IgD-negative memory B cell (primary cell): Measurements from ENCODE around the gene COIL. TPM values are rescaled to one million over a fixed set of nuclear protein-coding genes. Genes with fewer than 3 reads are reported as not detected.

Experiments
- H3K27ac Mint-ChIP-seq, 3 donors: one replicate each; pipeline ENCODE4 v1.8.0; 2020 to 2022; ENCODE audit warnings: mild to moderate bottlenecking in 3 of 3, mixed read lengths in 3 of 3, moderate library complexity in 1 of 3
- H3K27me3 Mint-ChIP-seq: one replicate; pipeline ENCODE4 v1.8.0; 2021; ENCODE audit warnings: mixed read lengths
- H3K36me3 Mint-ChIP-seq: one replicate; pipeline ENCODE4 v1.8.0; 2020; ENCODE audit warnings: mild to moderate bottlenecking, mixed read lengths
- H3K4me1 Mint-ChIP-seq, 3 donors: one replicate each; pipeline ENCODE4 v1.8.0; 2020 to 2022; ENCODE audit warnings: mixed read lengths in 3 of 3, mild to moderate bottlenecking in 1 of 3
- H3K4me3 Mint-ChIP-seq, 4 donors: one replicate each; pipeline ENCODE4 v1.8.0; 2020 to 2022; ENCODE audit warnings: mild to moderate bottlenecking in 4 of 4, mixed read lengths in 4 of 4, moderate library complexity in 3 of 4
- H3K9me3 Mint-ChIP-seq, 3 donors: one replicate each; pipeline ENCODE4 v1.8.0; 2020 to 2021; ENCODE audit warnings: mixed read lengths in 3 of 3, mild to moderate bottlenecking in 1 of 3
- polyA plus RNA-seq: library from polyadenylated mRNA; unstranded; fragments of 300-500 nt; fragmentation: Illumina TruSeq; gene quantifications from one replicate; pipeline ENCODE4 v1.2.3, GENCODE V29; 2021

Gene COIL
- polyA plus RNA-seq, 1 donor from 2014 or later = 18.5 TPM

DNA sequence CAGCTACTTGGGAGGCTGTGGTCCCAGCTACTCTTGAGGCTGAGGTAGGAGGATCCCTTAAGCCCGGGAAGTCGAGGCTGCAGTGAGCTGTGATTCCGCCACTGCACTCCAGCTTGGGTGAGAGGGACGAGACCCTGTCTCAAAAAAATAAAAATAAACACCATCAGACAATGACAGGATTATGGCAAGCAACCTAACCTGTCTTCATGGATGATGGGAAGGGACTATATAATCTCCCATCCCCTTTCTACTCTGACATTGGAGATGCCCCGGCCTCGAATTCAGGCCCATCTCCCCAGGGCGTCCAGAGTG is 47.9 kb downstream of the COIL start:
- H3K36me3 Mint-ChIP-seq = no peaks in the 10 kb centered on the region
- H3K4me1 Mint-ChIP-seq = peaks cover 39 to 49% (median 45%) of the 10 kb centered on the region in 3 donors
- H3K27ac Mint-ChIP-seq = peak overlapping the region; percentile 85 to 97 (median 93)
- H3K27me3 Mint-ChIP-seq = peaks cover 2% of the 10 kb centered on the region
- H3K9me3 Mint-ChIP-seq = peaks cover 0 to 6% (median 1%) of the 10 kb centered on the region in 3 donors
- peak overlapping the region; percentile 88 to 98 (median 96) for H3K4me3 Mint-ChIP-seq

DNA sequence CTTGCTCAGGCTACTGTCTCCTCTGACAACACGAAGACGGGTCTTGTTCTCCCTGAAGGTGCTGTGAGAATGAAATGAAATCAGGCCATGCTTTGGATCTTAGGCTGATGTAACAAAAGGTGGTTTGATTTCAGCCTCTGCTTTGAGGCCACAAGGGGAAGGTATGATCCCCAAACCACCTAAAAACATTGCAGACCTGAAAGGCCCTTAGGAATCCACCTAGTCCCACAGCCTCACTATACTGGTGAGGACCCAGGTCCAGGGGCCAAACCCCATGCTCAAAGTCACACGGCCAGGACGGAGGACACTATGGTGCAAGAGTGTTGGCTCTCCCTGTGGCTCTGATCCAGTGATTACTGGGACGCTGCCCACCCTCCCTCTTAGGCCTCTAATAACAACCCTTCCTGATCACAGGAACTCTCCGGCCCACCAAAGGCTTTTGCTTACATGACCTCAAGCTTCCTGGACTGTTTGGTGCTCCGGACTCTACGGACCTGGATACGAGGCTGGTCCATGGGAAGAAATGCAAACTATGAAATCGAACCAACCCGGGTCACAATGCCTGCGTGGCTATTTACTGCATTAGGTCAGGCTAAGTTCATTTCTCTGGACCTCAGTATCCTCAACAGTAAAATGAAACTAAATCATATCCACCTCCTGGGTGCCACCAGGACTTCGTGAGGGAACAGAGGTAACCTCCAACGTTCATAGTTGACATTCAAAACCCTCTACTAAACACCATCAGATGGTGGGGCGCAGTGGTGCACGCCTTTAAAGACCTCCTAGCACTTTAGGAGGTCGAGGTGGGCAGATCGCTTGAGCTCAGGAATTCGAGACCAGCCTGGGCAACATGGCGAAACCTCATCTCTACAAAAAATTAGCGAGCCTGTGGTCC is 48.5 kb downstream of the COIL start:
- Mint-ChIP-seq H3K4me3 (peak overlapping the region; percentile 88 to 98 (median 96)), H3K4me1 (peaks cover 45 to 54% (median 51%) of the 10 kb centered on the region in 3 donors), H3K27ac (peak overlapping the region; percentile 84 to 97 (median 85)), H3K36me3 (no peaks in the 10 kb centered on the region), H3K27me3 (peaks cover 2% of the 10 kb centered on the region), H3K9me3 (peaks cover 0 to 1% (median under 1%) of the 10 kb centered on the region in 3 donors)

DNA sequence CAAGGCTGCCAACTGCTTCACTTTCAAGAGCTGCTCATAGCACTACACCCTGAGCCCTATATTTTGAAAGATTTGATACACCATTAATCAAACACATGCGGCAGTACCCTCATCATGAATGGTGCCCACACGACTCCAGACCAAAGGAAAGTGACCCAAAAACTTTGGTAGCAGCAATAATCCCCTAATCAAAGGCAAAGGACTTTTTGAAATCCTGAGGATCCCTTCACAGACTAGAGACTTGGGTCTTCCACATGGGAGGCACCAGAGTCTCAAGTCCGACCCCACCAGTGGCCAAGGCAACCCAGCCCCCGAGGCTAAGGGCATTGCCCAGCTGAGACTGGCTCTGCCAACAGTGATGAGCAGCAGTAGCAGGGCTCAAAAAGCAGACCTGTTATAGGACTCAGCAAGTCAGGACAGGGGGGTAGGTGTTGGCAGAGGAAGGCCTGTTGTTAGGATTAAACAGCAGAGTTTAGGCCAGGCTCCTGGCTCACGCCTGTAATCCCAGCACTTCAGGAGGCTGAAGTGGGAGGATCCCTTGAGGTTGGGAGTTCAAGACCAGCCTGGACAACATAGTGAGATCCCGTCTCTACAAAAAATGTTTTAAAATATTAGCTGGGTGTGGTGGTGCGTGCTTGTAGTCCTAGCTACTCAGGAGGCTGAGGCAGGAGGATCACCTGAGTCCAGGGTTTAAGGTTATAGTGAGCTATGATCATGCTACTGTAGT is 50.2 kb downstream of the COIL start:
- H3K27me3 Mint-ChIP-seq = peaks cover 2% of the 10 kb centered on the region
- no peaks in the 10 kb centered on the region for H3K9me3 Mint-ChIP-seq
- peaks cover 47 to 61% (median 59%) of the 10 kb centered on the region in 3 donors for H3K4me1 Mint-ChIP-seq
- H3K4me3 Mint-ChIP-seq = peak overlapping the region; percentile 55 to 90 (median 86)
- H3K36me3 Mint-ChIP-seq = peaks cover 2% of the 10 kb centered on the region
- H3K27ac Mint-ChIP-seq = peak overlapping the region; percentile 86 to 93 (median 88)

DNA sequence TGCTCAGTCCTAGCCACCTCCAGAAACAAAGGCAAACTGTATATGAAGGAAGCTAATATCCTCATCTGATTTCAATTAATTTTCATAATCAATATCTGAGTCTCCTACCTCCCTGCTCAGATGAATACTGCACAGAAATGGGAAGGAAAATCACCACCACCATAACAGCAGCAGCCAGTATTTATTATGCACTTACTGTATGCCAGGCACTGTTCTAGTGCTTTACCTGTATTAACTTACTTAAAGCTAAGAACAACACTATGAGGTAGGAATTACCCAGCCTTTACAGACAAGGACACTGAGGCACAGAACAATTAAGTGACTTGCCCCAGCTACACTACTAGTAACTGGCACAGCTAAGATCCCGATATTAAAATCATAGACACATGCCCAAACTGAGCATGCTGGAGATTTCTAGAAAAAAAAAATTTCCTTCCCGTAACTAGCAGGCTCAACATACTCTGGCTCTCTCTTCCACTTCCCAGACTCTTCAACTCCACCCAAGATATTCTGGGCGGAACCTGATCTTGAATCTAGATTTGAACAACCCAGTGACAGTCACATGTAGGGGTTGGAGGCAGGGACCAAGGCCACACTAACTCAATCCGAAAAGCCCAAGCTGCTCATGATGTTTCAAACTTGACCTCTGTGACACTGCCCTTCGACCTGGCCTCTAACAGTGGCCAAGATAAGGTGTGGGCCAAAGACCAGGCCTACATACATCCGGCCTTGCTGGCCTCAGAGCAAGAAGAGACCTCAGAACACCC is 50.9 kb downstream of the COIL start:
- Mint-ChIP-seq H3K4me3 (peak overlapping the region; percentile 55 to 93 (median 89)), H3K27me3 (peaks cover 2% of the 10 kb centered on the region), H3K9me3 (no peaks in the 10 kb centered on the region), H3K4me1 (peaks cover 45 to 57% (median 54%) of the 10 kb centered on the region in 3 donors), H3K27ac (peak overlapping the region; percentile 86 to 93 (median 88)), H3K36me3 (peaks cover 2% of the 10 kb centered on the region)

DNA sequence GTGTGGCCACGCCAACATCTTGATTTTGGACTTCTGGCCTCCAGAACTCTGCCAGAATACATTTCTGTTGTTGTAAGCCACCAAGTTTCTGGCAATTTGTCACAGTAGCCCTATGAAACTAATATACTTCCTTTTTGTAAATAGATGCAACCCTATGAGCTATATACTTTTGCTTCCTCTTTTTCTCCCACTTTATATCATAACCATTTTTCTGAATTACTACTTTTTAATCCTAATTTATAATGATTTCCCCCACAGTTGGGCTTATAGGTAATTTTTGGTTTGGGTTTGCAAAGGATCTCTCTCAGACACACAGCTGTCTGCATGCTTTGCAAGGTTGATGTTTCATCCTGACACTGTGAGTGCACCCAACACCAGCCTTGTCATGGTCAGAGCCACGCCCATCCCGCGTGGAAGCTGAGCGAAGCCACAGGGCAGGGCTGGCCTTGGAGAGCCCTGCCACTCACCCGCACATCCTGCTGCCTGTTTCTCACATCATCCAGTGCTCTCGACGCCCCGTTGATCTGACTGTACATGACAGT is 52.8 kb downstream of the COIL start:
- Mint-ChIP-seq H3K36me3 (peaks cover 6% of the 10 kb centered on the region), H3K9me3 (no peaks in the 10 kb centered on the region), H3K4me3 (peak overlapping the region; percentile 68 to 93 (median 86)), H3K27me3 (peaks cover 2% of the 10 kb centered on the region), H3K4me1 (peaks cover 43 to 61% (median 56%) of the 10 kb centered on the region in 3 donors), H3K27ac (peak overlapping the region; percentile 88 to 93 (median 93))

DNA sequence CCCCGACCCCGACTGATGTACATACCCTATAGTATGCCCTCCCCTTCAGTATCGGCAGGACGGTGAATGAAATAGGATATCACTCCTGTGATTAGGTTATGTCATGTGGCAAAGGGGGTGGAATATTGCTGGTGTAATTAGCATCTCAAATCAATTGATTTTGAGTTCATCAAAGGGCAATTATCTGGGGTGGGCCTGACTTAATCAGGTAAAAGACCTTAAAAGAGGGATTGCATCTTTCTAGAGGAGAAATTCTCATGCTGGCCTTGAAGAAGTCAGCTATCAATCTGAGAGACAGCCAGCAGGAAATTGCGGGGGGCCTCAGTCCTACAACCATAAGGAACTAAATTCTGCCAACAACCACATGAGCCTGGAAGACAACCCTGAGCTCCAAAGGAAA is 57.3 kb downstream of the COIL start:
- H3K9me3 Mint-ChIP-seq = no peaks in the 10 kb centered on the region
- peaks cover 30 to 39% (median 38%) of the 10 kb centered on the region in 3 donors for H3K4me1 Mint-ChIP-seq
- no peak overlapping the region for H3K27ac Mint-ChIP-seq
- peaks cover 2% of the 10 kb centered on the region for H3K27me3 Mint-ChIP-seq
- H3K4me3 Mint-ChIP-seq = no peak overlapping the region
- H3K36me3 Mint-ChIP-seq = peaks cover 12% of the 10 kb centered on the region

DNA sequence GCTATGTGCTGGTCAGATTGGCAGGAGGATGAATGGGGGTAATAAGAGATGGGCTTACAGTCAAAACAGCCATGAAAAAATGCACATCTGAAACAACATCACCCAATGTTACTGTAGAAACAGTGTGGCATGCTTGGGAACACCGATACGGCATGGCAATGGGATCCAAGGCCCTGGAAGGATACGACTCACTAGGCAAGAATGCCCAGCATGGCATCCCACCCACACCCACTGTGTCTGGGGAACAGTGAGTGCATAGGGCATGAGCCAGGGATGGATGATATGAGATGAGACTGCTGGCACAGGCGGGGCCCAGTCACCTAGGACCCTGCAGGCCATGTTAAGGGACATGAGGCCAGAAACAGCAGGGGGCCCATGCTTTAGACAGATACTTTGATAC is 58.5 kb downstream of the COIL start:
- Mint-ChIP-seq H3K27me3 (no peaks in the 10 kb centered on the region), H3K4me3 (no peak overlapping the region), H3K9me3 (no peaks in the 10 kb centered on the region), H3K36me3 (peaks cover 12% of the 10 kb centered on the region), H3K4me1 (peaks cover 30 to 39% (median 38%) of the 10 kb centered on the region in 3 donors), H3K27ac (no peak overlapping the region)

DNA sequence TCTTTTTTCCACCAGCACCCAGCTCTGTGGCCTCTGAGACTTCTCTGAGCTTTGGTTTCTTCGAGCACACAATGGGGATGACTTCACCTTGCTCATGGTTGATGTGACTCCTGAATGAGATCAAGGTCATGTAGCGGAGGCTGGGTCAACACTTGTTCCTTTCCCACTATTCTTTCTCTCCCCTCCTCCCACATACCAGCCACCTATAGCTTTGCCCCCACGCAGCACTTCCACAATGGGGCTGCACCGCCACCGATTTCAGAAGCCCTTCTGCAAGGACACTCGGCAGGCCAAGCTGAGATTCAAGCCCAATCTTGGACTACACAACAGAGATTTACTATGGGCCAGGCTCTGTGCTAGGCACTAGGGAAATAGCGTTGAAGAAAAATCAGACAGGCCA is 61.4 kb downstream of the COIL start:
- Mint-ChIP-seq H3K9me3 (no peaks in the 10 kb centered on the region), H3K36me3 (peaks cover 12% of the 10 kb centered on the region), H3K4me1 (peaks cover 23 to 36% (median 32%) of the 10 kb centered on the region in 3 donors), H3K27ac (peak overlapping the region in 1 of 3 donors; percentile 29), H3K4me3 (no peak overlapping the region), H3K27me3 (no peaks in the 10 kb centered on the region)

DNA sequence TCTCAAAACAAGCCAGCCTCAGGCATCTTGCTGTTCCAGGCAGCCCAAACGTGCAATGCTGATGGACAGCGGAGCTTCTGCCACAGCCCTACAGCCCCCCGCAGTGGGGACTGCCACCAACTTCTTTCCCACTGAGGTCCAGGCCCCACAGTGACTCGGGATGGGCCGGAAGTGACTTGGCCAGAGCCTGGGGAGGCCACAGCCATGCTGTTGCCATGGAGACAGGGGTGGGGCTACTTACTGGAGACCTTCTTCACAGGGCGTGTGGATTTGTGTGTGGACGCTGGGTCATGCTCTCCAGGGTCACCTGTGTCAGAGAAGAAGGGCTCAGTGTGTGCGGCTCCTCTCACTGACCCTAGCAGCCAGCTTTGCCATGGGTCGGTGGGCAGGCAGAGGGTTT is 62.0 kb downstream of the COIL start:
- Mint-ChIP-seq H3K27me3 (no peaks in the 10 kb centered on the region), H3K36me3 (peaks cover 8% of the 10 kb centered on the region), H3K9me3 (no peaks in the 10 kb centered on the region), H3K4me1 (peaks cover 19 to 36% (median 28%) of the 10 kb centered on the region in 3 donors), H3K4me3 (peak overlapping the region in 1 of 4 donors; percentile 66), H3K27ac (peak overlapping the region in 1 of 3 donors; percentile 29)

DNA sequence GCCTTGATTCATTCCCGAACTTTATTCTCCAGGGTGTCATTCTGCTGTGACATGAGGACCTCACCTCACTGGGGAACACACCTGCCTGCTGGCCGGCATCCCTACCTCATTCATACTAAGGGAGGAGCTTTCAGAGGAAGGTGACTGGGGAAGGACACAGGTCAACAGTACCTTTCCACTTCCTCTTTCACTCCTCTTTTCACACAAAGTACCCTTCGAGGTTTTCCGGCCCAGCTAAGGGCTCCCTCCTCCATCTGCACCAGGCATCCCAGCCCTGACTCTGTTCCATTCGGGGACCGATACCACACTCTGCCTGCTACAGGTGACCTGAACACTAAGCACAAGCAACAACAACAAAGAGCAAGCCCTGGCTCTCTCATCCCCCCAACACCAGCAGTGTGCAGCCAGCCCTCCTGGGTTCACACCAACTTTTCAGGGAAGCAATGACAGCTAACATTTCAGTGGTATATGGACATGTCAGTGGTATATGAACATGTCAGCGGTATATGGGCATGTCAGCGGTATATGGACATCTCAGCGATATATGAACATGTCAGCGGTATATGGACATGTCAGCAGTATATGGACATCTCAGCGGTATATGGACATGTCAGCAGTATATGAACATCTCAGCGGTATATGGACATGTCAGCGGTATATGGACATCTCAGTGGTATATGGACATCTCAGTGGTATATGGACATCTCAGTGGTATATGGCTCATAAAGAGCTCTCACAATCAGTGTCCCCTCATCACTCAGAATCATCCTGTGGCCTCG is 63.0 kb downstream of the COIL start:
- H3K9me3 Mint-ChIP-seq = no peaks in the 10 kb centered on the region
- H3K27ac Mint-ChIP-seq = peak overlapping the region in 1 of 3 donors; percentile 81
- H3K27me3 Mint-ChIP-seq = no peaks in the 10 kb centered on the region
- peaks cover 8% of the 10 kb centered on the region for H3K36me3 Mint-ChIP-seq
- H3K4me1 Mint-ChIP-seq = peaks cover 19 to 38% (median 28%) of the 10 kb centered on the region in 3 donors
- peak overlapping the region in 2 of 4 donors; percentile 71 to 79 for H3K4me3 Mint-ChIP-seq

DNA sequence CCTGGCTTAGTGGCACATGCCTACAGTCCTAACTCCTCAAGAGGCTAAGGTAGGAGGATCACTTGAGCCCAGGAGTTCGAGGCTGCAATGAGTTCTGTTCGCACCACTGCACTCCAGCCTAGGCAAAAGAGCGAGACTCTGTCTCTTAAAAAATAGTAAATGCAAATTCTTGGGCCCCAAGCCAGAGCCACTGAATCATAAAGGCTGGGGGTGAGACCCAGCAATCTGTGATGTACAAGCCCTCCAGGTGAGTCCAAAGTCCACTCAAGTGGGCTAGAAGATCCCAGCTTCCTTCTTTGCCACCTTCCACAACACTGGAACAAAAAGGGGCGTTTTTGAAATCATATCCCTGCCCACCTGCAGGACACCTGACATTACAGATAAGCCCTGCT is 63.9 kb downstream of the COIL start:
- Mint-ChIP-seq H3K36me3 (peaks cover 11% of the 10 kb centered on the region), H3K4me1 (peaks cover 19 to 45% (median 29%) of the 10 kb centered on the region in 3 donors), H3K27me3 (no peaks in the 10 kb centered on the region), H3K27ac (no peak overlapping the region), H3K4me3 (peak overlapping the region in 2 of 4 donors; percentile 69 to 79), H3K9me3 (no peaks in the 10 kb centered on the region)

DNA sequence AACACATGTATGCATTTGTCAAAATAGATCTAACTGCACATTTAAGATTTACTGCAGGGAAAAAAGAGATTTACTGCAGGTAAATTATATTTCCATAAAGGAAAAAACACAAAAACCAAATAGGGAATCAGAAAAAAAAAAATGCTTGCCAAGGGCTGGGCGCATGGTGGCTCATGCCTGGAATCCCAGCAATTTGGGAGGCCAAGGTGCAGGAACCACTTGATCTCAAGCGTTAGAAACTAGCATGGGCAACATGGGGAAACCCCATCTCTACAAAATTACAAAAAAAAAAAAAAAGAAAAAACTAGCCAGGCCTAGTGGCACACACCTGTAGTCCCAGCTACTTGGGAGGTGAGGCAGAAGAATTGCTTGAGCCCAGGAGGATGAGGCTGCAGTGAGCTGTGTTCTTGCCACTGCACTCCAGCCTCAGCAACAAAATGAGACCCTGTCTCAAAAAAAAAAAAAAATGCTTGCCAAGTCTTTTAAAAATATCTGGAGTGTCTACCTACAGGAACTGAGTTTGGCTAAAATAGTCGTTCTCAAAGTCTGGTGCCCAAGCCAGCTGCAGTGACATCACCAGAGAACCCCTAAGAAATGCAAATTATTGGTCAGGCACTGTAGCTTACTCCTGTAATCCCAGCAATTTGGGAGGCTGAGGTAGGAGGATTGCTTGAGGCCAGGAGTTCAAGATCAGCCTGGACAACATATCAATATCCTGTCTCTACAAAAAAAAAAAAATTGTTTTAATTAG is 64.5 kb downstream of the COIL start:
- Mint-ChIP-seq H3K36me3 (peaks cover 11% of the 10 kb centered on the region), H3K4me1 (peaks cover 19 to 45% (median 29%) of the 10 kb centered on the region in 3 donors), H3K9me3 (no peaks in the 10 kb centered on the region), H3K4me3 (peak overlapping the region in 2 of 4 donors; percentile 69 to 79), H3K27me3 (no peaks in the 10 kb centered on the region), H3K27ac (peak overlapping the region in 1 of 3 donors; percentile 73)

DNA sequence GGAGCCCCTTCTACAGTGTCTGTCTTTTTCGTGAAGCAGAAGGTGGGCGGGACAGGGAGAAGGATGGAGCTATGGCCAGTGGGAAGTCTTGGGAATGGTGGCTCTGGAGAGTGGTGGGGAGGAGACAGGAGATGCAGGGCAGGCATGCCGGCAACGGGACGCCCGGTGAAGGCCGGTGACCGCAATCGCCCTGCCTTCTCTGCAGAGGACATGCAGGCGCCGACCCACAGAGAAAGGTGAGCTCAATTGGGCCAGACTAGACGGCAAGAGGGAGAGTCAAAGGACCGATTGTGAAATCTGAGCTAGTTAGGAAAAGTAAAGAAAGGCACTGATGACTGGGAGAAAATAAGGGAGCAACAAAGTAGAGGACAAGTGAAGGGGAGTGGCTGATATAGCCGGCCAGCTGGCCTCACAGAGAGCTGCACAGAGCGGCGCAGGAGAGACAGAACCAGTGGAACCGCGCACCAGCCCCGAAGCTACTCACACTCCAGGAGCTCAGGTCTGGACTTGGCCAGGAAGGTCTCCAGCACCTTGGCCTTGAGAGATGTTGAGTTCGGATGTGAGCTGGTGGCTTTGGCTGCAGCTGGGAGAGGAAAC is 65.9 kb downstream of the COIL start:
- Mint-ChIP-seq H3K36me3 (peaks cover 11% of the 10 kb centered on the region), H3K4me1 (peaks cover 19 to 40% (median 23%) of the 10 kb centered on the region in 3 donors), H3K27me3 (no peaks in the 10 kb centered on the region), H3K9me3 (no peaks in the 10 kb centered on the region), H3K4me3 (no peak overlapping the region), H3K27ac (no peak overlapping the region)
